Karpas-422 (cell line): Measurements from ENCODE around the gene IFRD1. TPM values are rescaled to one million over a fixed set of nuclear protein-coding genes. Genes with fewer than 3 reads are reported as not detected.

Experiments used
- DNase-seq: peaks from one replicate; pipeline ENCODE4 v3.0.0-alpha.2; 2015
- H2AFZ ChIP-seq: fragments of 200-600 bp; sonication (generic); 2 replicates; pipeline ENCODE4 v1.6.1; 2014; ENCODE audit warnings: antibody characterized with exemption, low read length, mixed read lengths
- H3K27ac ChIP-seq: fragments of 200-600 bp; sonication (generic); 2 replicates; pipeline ENCODE4 v1.5.1; 2014; ENCODE audit warnings: mild to moderate bottlenecking, low read length, moderate library complexity
- H3K27me3 ChIP-seq: fragments of 200-600 bp; sonication (generic); 2 replicates; pipeline ENCODE4 v1.6.1; 2014; ENCODE audit warnings: low read length, mixed read lengths
- H3K36me3 ChIP-seq: fragments of 200-600 bp; sonication (generic); 2 replicates; pipeline ENCODE4 v1.6.1; 2014; ENCODE audit warnings: low read length, mixed read lengths; ENCODE audit not compliant: insufficient read depth
- H3K4me1 ChIP-seq: fragments of 200-600 bp; sonication (generic); 2 replicates; pipeline ENCODE4 v1.6.1; 2014; ENCODE audit warnings: mild to moderate bottlenecking, low read length, mixed read lengths
- H3K4me2 ChIP-seq: fragments of 200-600 bp; sonication (generic); 2 replicates; pipeline ENCODE4 v1.6.1; 2014; ENCODE audit warnings: low read length, low read depth, mild to moderate bottlenecking; ENCODE audit not compliant: poor library complexity, severe bottlenecking
- H3K4me3 ChIP-seq: fragments of 200-600 bp; sonication (generic); 2 replicates; pipeline ENCODE4 v1.5.1; 2014; ENCODE audit warnings: mild to moderate bottlenecking, antibody characterized with exemption, low read length, mixed read lengths
- H3K79me2 ChIP-seq: fragments of 200-600 bp; sonication (generic); 2 replicates; pipeline ENCODE4 v1.6.1; 2014; ENCODE audit warnings: mild to moderate bottlenecking, low read length, mixed read lengths
- H3K9ac ChIP-seq: fragments of 200-600 bp; sonication (generic); 2 replicates; pipeline ENCODE4 v1.6.0; 2014; ENCODE audit warnings: low read length
- H3K9me2 ChIP-seq: fragments of 200-600 bp; sonication (generic), shearing (Covaris generic); replicated peaks from 2 replicates; pipeline ENCODE4 v1.6.0; 2014; ENCODE audit warnings: mild to moderate bottlenecking, low read length, moderate library complexity; ENCODE audit not compliant: insufficient read depth
- H3K9me3 ChIP-seq: fragments of 300-700, 200-600 bp; sonication (generic); 2 replicates; pipeline ENCODE4 v1.6.1; 2014; ENCODE audit warnings: low read length, mixed read lengths
- H4K20me1 ChIP-seq: fragments of 200-600 bp; sonication (generic); 2 replicates; pipeline ENCODE4 v1.6.1; 2014; ENCODE audit warnings: mild to moderate bottlenecking, antibody characterized with exemption, low read length, low read depth; ENCODE audit not compliant: insufficient read depth
- total RNA-seq: library from RNA; depleted of rRNA; stranded (reverse); fragments of >200 nt; shearing (Covaris generic); gene quantifications from 2 replicates; pipeline ENCODE4 v1.2.3, GENCODE V29; 2014; ENCODE audit warnings: low replicate concordance

Gene IFRD1
- total RNA-seq, 1 experiment from 2014 or later, result 57.4 TPM

DNA sequence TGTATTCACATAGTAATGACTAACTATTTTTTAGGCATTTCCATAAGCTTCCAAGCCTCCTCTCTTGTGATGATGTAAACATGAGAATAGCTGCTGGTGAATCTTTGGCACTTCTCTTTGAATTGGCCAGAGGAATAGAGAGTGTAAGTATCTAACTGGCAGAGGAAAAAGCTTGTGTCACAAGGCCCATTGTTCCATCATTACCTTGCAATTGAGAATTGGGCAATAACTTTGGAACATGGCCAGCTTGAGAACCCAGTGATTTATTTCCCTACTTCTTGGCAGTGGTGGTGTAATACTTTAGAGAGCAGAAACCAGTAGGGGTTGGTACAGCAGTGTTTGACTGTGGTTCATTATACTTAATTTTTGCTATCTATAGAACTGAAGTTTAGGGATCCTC is 12.0 kb downstream of the IFRD1 start:
- peaks cover 86% of the 10 kb centered on the region for H3K36me3 ChIP-seq

DNA sequence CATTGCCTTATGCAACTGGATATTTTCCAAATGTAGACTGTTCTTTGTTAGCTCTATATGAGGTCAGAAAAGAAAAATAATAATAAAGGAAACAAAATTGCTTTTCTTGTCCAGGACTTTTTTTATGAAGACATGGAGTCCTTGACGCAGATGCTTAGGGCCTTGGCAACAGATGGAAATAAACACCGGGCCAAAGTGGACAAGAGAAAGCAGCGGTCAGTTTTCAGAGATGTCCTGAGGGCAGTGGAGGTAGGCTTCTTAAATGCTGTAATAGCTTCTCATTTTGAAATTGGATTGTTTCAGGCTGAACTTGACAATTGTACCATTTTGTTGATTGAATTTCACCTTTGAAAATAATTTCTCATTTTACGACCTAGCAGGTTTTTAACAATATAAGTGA is 17.6 kb downstream of the IFRD1 start:
- Histone ChIP-seq H3K9ac (no peak overlapping the region), H3K4me1 (no peaks in the 10 kb centered on the region), H3K4me2 (no peak overlapping the region), H4K20me1 (no peaks in the 10 kb centered on the region), H2AFZ (no peak overlapping the region), H3K27ac (no peak overlapping the region), H3K4me3 (no peak overlapping the region), H3K79me2 (peaks cover 80% of the 10 kb centered on the region), H3K27me3 (no peaks in the 10 kb centered on the region), H3K9me2 (no peaks in the 10 kb centered on the region), H3K36me3 (peaks cover 85% of the 10 kb centered on the region), H3K9me3 (no peaks in the 10 kb centered on the region)
- DNase-seq, result no peak

More for the DNA sequence above, 12.0 kb downstream of the IFRD1 start:
- Histone ChIP-seq H3K27me3 (no peaks in the 10 kb centered on the region), H3K27ac (no peak overlapping the region), H3K9me2 (no peaks in the 10 kb centered on the region), H3K4me3 (no peak overlapping the region), H3K9me3 (no peaks in the 10 kb centered on the region), H2AFZ (no peak overlapping the region), H3K4me1 (peaks cover 6% of the 10 kb centered on the region), H3K4me2 (no peak overlapping the region), H4K20me1 (no peaks in the 10 kb centered on the region), H3K79me2 (peaks cover 68% of the 10 kb centered on the region), H3K9ac (no peak overlapping the region)
- DNase-seq, result no peak

DNA sequence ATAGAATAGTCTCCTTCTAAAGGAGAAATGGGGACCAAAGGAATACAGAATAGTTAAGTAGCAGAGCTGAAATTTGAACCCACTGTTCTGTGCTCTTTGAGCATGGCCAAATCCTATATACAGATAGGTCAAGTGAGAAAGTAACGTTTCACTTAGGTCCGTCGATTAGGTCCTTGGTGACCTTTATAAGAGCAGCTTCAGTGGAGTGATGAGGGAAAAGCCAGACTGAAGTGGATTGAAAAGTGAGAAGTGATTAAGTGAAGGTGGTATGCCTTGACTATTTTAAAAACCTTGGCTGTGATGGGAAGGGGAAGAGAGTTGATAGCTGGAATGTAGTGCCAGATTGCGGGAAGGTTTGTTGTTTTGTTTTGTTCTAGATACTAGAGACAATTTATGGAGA is 19.9 kb downstream of the IFRD1 start:
- H3K4me1 ChIP-seq, result no peaks in the 10 kb centered on the region
- H4K20me1 ChIP-seq, result no peaks in the 10 kb centered on the region
- H2AFZ ChIP-seq, result no peak overlapping the region
- no peak for DNase-seq
- H3K9me2 ChIP-seq, result no peaks in the 10 kb centered on the region
- H3K27ac ChIP-seq, result no peak overlapping the region
- H3K4me3 ChIP-seq, result no peak overlapping the region
- H3K9me3 ChIP-seq, result no peaks in the 10 kb centered on the region
- H3K9ac ChIP-seq, result no peak overlapping the region
- H3K27me3 ChIP-seq, result no peaks in the 10 kb centered on the region
- no peak overlapping the region for H3K4me2 ChIP-seq
- H3K36me3 ChIP-seq, result peaks cover 75% of the 10 kb centered on the region
- peaks cover 61% of the 10 kb centered on the region for H3K79me2 ChIP-seq

DNA sequence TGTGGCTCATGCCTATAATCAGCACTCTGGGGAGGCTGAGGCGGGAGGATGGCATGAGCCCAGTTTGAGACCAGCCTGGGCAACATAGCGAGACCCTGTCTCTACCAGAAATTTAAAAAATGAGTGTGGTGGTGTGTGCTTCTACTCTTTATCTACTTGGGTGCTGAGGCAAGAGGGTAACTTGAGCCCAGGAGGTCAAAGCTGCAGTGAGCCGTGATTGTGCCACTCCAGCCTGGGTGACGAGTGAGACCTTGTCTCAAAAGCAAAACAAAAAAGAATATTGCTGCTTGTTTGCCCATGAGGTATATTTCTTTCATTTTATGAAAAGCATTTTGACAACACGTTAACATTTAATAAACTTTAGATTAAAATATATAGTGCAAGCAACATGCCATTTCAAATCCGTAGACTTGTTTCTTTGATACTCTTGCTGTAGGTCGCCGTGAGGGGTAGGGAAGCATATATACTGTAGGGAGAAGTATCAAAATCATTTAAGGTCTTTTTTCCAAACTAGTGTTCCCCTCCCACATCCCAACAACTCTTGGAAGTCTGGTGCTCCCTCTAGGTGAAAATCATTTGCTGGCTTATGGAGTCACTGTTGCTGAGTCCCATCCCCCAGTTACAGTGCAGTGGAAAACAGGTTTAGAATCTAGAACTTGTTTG is 26.3 kb downstream of the IFRD1 start:
- H3K9me2 ChIP-seq, result no peaks in the 10 kb centered on the region
- no peaks in the 10 kb centered on the region for H3K4me1 ChIP-seq
- H4K20me1 ChIP-seq, result no peaks in the 10 kb centered on the region
- H3K9ac ChIP-seq, result no peak overlapping the region
- no peak overlapping the region for H2AFZ ChIP-seq
- DNase-seq, result no peak
- H3K4me3 ChIP-seq, result no peak overlapping the region
- no peaks in the 10 kb centered on the region for H3K9me3 ChIP-seq
- no peak overlapping the region for H3K27ac ChIP-seq
- H3K79me2 ChIP-seq, result peaks cover 11% of the 10 kb centered on the region; the same call in 1 of the 2 replicates
- H3K36me3 ChIP-seq, result peaks cover 36% of the 10 kb centered on the region
- no peak overlapping the region for H3K4me2 ChIP-seq
- H3K27me3 ChIP-seq, result no peaks in the 10 kb centered on the region

DNA sequence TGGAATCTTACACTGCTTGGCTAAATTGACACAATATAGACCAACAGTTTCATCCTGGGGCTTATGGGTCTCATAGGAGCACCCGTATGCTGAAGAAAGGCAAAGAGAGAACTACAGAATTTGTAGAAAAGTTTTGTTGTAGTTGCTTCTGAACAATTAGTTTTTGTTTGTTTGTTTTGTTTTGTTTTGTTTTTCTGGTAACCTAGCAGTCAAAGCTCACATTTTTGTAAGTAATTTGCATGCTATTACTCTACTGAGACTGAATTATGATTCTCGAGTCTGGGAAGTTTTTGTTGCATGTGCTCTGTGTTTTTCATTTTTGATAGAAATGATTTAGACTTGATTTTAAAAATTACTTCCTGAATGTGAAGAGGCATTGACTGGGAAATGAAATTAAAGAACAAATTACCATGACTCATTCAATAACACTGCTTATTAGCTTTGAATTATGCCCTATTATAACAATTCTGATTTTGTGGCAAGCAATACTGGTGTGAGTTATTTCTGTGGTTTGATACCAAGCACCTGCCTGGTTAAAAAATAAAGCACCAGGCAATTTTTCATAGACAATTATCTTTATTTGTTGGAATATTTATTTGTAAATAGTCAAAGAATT is 31.0 kb downstream of the IFRD1 start:
- H3K4me1 ChIP-seq, result peaks cover 4% of the 10 kb centered on the region; the same call in 1 of the 2 replicates
- H3K4me3 ChIP-seq, result no peak overlapping the region
- H3K9me3 ChIP-seq, result no peaks in the 10 kb centered on the region
- H3K9ac ChIP-seq, result no peak overlapping the region
- H4K20me1 ChIP-seq, result no peaks in the 10 kb centered on the region
- no peaks in the 10 kb centered on the region for H3K9me2 ChIP-seq
- H3K36me3 ChIP-seq, result peaks cover 5% of the 10 kb centered on the region; the same call in 1 of the 2 replicates
- no peaks in the 10 kb centered on the region for H3K27me3 ChIP-seq
- no peak overlapping the region for H3K27ac ChIP-seq
- no peak overlapping the region for H3K4me2 ChIP-seq
- DNase-seq, result no peak
- no peak overlapping the region for H2AFZ ChIP-seq
- H3K79me2 ChIP-seq, result no peaks in the 10 kb centered on the region

DNA sequence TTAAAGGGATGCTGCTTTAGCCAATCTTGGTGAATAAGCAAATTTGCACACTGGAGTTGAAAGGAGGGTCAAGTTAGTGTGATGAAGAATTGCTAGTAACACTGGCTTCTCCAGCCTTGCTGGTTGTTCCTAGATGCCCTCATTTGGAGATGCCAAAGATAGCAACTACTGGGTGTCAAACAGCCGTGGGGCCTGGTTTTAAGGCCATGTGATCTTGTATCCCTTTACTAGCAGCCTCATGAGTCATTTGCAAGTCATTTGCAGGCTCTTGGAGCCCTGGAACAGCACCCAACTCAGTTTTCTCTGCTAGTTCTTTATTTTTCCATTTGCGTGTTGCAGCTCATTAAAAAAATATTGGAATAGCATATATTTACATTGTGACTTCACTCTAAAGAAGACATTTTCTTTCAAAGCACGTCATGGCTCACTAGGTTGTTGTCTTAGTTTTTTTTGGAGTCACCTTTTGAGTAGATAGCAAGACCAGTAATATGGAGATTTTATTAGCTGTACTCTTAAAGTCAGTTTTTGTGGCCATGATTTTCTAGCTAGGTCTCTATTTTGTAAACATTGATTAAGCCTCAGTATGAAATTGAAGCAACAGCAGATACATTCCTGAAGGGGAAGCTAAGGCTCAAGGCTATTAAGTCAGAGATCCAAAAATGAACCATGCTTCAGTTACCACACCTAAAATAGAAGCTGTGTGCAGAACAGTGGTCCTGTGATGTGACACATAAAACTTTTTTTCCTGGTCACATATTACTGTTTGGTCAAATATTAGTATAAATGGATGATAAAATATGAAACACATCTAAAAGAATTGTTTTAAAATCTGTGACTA is 31.8 kb downstream of the IFRD1 start:
- DNase-seq, result no peak
- no peaks in the 10 kb centered on the region for H3K9me2 ChIP-seq
- peaks cover 4% of the 10 kb centered on the region; the same call in 1 of the 2 replicates for H3K4me1 ChIP-seq
- H2AFZ ChIP-seq, result no peak overlapping the region
- no peaks in the 10 kb centered on the region for H3K9me3 ChIP-seq
- no peaks in the 10 kb centered on the region for H3K79me2 ChIP-seq
- H3K4me2 ChIP-seq, result no peak overlapping the region
- H3K4me3 ChIP-seq, result no peak overlapping the region
- H3K27me3 ChIP-seq, result no peaks in the 10 kb centered on the region
- H4K20me1 ChIP-seq, result no peaks in the 10 kb centered on the region
- no peak overlapping the region for H3K27ac ChIP-seq
- H3K9ac ChIP-seq, result no peak overlapping the region
- no peaks in the 10 kb centered on the region for H3K36me3 ChIP-seq

DNA sequence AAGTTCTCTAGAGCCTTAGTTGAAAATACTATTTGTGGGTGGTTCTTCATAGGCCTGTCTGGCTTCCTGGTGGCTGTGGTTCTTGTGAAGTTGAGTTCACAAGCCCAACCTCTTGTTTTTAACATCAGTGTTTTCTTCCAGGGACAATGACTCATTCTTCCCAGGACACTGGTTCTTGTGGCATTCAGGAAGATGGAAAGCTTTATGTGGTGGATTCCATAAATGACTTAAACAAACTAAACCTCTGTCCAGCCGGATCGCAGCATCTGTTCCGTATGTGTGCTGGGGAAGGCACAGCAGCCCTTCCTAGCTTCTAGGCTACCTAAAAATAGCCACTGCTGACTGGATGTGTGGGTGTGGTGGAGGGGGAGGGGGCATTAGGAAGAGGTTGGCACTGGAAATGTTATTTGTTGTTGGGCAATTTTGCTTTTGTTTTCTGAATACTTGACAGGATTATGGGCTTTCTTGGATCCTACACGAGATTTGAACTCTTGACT is 34.5 kb downstream of the IFRD1 start:
- Histone ChIP-seq H3K36me3 (no peaks in the 10 kb centered on the region), H3K27ac (no peak overlapping the region), H3K79me2 (no peaks in the 10 kb centered on the region), H3K9ac (no peak overlapping the region), H3K9me3 (no peaks in the 10 kb centered on the region), H4K20me1 (no peaks in the 10 kb centered on the region), H2AFZ (no peak overlapping the region), H3K27me3 (no peaks in the 10 kb centered on the region), H3K4me2 (no peak overlapping the region), H3K4me3 (no peak overlapping the region), H3K4me1 (peaks cover 4% of the 10 kb centered on the region; the same call in 1 of the 2 replicates), H3K9me2 (no peaks in the 10 kb centered on the region)
- no peak for DNase-seq

DNA sequence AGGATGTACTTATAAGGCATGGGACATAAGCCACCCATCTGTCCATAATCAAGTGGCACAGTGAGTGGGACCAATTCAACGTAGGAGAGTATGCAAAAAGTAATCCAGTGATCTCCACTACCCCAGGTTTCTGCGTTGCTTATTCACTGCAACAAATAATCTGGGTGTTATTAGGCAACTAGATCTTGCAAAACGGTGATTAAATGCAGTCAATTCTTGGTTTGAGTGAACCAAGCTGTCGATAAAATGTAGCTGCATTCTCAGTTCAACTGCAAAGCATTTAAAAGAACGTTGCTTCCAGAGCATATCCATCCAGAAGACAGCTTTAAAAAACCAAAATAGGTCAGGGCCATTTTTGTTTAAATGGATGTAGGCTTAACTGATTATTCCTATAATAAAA is 35.5 kb downstream of the IFRD1 start:
- Histone ChIP-seq H2AFZ (no peak overlapping the region), H3K36me3 (no peaks in the 10 kb centered on the region), H3K9me2 (no peaks in the 10 kb centered on the region), H3K9ac (no peak overlapping the region), H3K9me3 (no peaks in the 10 kb centered on the region), H3K79me2 (no peaks in the 10 kb centered on the region), H3K4me3 (no peak overlapping the region), H3K4me1 (peaks cover 4% of the 10 kb centered on the region; the same call in 1 of the 2 replicates), H3K4me2 (no peak overlapping the region), H3K27ac (no peak overlapping the region), H4K20me1 (no peaks in the 10 kb centered on the region), H3K27me3 (no peaks in the 10 kb centered on the region)
- no peak for DNase-seq
